CD14-positive monocyte (primary cell): Measurements from ENCODE around the gene ITPR1. TPM values are rescaled to one million over a fixed set of nuclear protein-coding genes. Genes with fewer than 3 reads are reported as not detected.

Source experiments
- DNase-seq, 3 donors: peaks; one replicate each; pipeline ENCODE4 v3.0.0-alpha.2; 2011 to 2022
- H2AFZ ChIP-seq: 2 replicates; pipeline ENCODE4 v1.6.0; 2012; ENCODE audit warnings: mild to moderate bottlenecking, low read depth, low read length, inconsistent platforms; ENCODE audit not compliant: insufficient read depth, poor library complexity, severe bottlenecking
- H3K27ac ChIP-seq, 2 donors: 1 replicate in 1 of 2; 2 replicates in 1 of 2; pipeline ENCODE4 v1.5.1; 2012 to 2013; ENCODE audit warnings: low read length in 2 of 2, control low read depth in 1 of 2, inconsistent platforms in 1 of 2, low read depth in 1 of 2, mild to moderate bottlenecking in 1 of 2
- H3K27me3 ChIP-seq, 2 donors: one replicate each; pipeline versions ENCODE4 v1.6.0 to v1.6.1; 2011 to 2013; ENCODE audit warnings: low read length in 2 of 2; ENCODE audit not compliant: control insufficient read depth in 2 of 2, insufficient read depth in 2 of 2
- H3K36me3 ChIP-seq, 2 donors: replicated peaks in 1 of 2; 1 replicate in 1 of 2; 2 replicates in 1 of 2; pipeline versions ENCODE4 v1.5.1 to v1.6.1; 2012 to 2013; ENCODE audit warnings: low read length in 2 of 2, control low read depth in 1 of 2, inconsistent platforms in 1 of 2, mild to moderate bottlenecking in 1 of 2; ENCODE audit not compliant: insufficient read depth in 2 of 2, control insufficient read depth in 1 of 2
- H3K4me1 ChIP-seq, 2 donors: 1 replicate in 1 of 2; 2 replicates in 1 of 2; pipeline versions ENCODE4 v1.5.1 to v1.6.1; 2012 to 2013; ENCODE audit warnings: low read length in 2 of 2, control low read depth in 1 of 2, inconsistent platforms in 1 of 2, mild to moderate bottlenecking in 1 of 2, moderate library complexity in 1 of 2; ENCODE audit not compliant: insufficient read depth in 2 of 2, control insufficient read depth in 1 of 2
- H3K4me2 ChIP-seq: replicated peaks from 2 replicates; pipeline ENCODE3; 2012; ENCODE audit warnings: low read length, moderate library complexity, mild to moderate bottlenecking; ENCODE audit not compliant: poor library complexity, severe bottlenecking; ENCODE audit errors: extremely low read depth
- H3K4me3 ChIP-seq, 3 experiments: fragments of 200-600 bp in 1 of 3; sonication (generic) in 1 of 3; replicated peaks in 1 of 3; 1 replicate in 2 of 3; 2 replicates in 1 of 3; pipeline ENCODE4 v1.5.1; 2011 to 2013; ENCODE audit warnings: low read length in 3 of 3, mild to moderate bottlenecking in 3 of 3, control low read depth in 2 of 3, low read depth in 2 of 3, inconsistent platforms in 1 of 3, moderate library complexity in 1 of 3
- H3K79me2 ChIP-seq: 2 replicates; pipeline ENCODE4 v1.6.0; 2012; ENCODE audit warnings: mild to moderate bottlenecking, control low read depth, inconsistent platforms, low read length, moderate library complexity; ENCODE audit not compliant: insufficient read depth
- H3K9ac ChIP-seq: 2 replicates; pipeline ENCODE4 v1.6.0; 2017; ENCODE audit warnings: low read length, mild to moderate bottlenecking; ENCODE audit not compliant: insufficient read depth, poor library complexity, severe bottlenecking
- H3K9me3 ChIP-seq, 2 donors: replicated peaks in 1 of 2; 1 replicate in 1 of 2; 2 replicates in 1 of 2; pipeline versions ENCODE4 v1.5.1 to v1.6.1; 2012 to 2013; ENCODE audit warnings: low read length in 2 of 2, control low read depth in 1 of 2; ENCODE audit not compliant: control insufficient read depth in 1 of 2, insufficient read depth in 1 of 2
- H4K20me1 ChIP-seq: 2 replicates; pipeline ENCODE4 v1.6.0; 2012; ENCODE audit warnings: mild to moderate bottlenecking, low read length, control low read depth, moderate library complexity; ENCODE audit not compliant: insufficient read depth
- H3K27ac Mint-ChIP-seq, 7 donors: one replicate each; pipeline ENCODE4 v1.8.0; 2020; ENCODE audit warnings: mild to moderate bottlenecking in 7 of 7, mixed read lengths in 7 of 7, moderate library complexity in 6 of 7, inconsistent platforms in 2 of 7
- H3K27me3 Mint-ChIP-seq, 3 donors: one replicate each; pipeline ENCODE4 v1.8.0; 2021 to 2022; ENCODE audit warnings: low read depth in 3 of 3, mild to moderate bottlenecking in 3 of 3, mixed read lengths in 3 of 3, moderate library complexity in 3 of 3, inconsistent platforms in 1 of 3
- H3K36me3 Mint-ChIP-seq, 2 donors: one replicate each; pipeline ENCODE4 v1.8.0; 2020; ENCODE audit warnings: mixed read lengths in 2 of 2, inconsistent platforms in 1 of 2, mild to moderate bottlenecking in 1 of 2
- H3K4me1 Mint-ChIP-seq: one replicate; pipeline ENCODE4 v1.8.0; 2020; ENCODE audit warnings: mild to moderate bottlenecking, mixed read lengths
- H3K4me3 Mint-ChIP-seq, 2 donors: one replicate each; pipeline ENCODE4 v1.8.0; 2020; ENCODE audit warnings: mild to moderate bottlenecking in 2 of 2, mixed read lengths in 2 of 2, moderate library complexity in 1 of 2
- H3K9me3 Mint-ChIP-seq, 7 donors: one replicate each; pipeline ENCODE4 v1.8.0; 2020 to 2022; ENCODE audit warnings: mixed read lengths in 7 of 7, mild to moderate bottlenecking in 6 of 7, moderate library complexity in 6 of 7, inconsistent platforms in 2 of 7
- CTCF ChIP-seq: fragments of 200-600 bp; IDR thresholded peaks from one replicate; pipeline ENCODE4 v1.8.0; 2022; ENCODE audit warnings: antibody characterized with exemption, mild to moderate bottlenecking
- WGBS: methylation state at CpG from one replicate; pipeline ENCODE4 v1.1.5; 2013; ENCODE audit warnings: missing lambda C conversion rate; ENCODE audit not compliant: insufficient coverage; 5-methylcytosine and 5-hydroxymethylcytosine counted together
- intact Hi-C, 2 donors: fragments of 100-400 bp; cut with micrococcal nuclease; formaldehyde crosslinking; loops; one replicate each; pipeline versions ENCODE4 v1.15.0 to v1.15.1; 2023
- polyA plus RNA-seq, 3 donors: library from polyadenylated mRNA; depleted of rRNA in 1 of 3; unstranded in 2 of 3; stranded (reverse) in 1 of 3; fragments of 300-500 nt in 2 of 3; fragments of >200 nt in 1 of 3; fragmentation: Illumina TruSeq in 2 of 3; gene quantifications; 1 replicate in 2 of 3; 2 replicates in 1 of 3; pipeline ENCODE4 v1.2.3, GENCODE V29; 2012 to 2021

Gene ITPR1
- polyA plus RNA-seq, 3 donors: 3.2 to 21.1 (median 7.1) TPM

- Mint-ChIP-seq H3K4me3 (no peak overlapping the region), H3K36me3 (peaks cover 86 to 92% of the 10 kb centered on the region in 2 donors), H3K27me3 (no peaks in the 10 kb centered on the region), H3K9me3 (peaks cover 2 to 11% (median 6%) of the 10 kb centered on the region in 7 donors), H3K4me1 (no peaks in the 10 kb centered on the region), H3K27ac (no peak overlapping the region)
- WGBS: no CpG with 5 or more reads among the region's 4 CpGs
- H3K4me3 ChIP-seq: no peak overlapping the region
- intact Hi-C loops: no loop called here
- peaks cover 80 to 100% of the 10 kb centered on the region in 2 donors for H3K36me3 ChIP-seq
- no peaks in the 10 kb centered on the region for H4K20me1 ChIP-seq
- no peaks in the 10 kb centered on the region for H3K79me2 ChIP-seq
- H2AFZ ChIP-seq: no peak overlapping the region
- H3K27me3 ChIP-seq: no peaks in the 10 kb centered on the region
- H3K27ac ChIP-seq: no peak overlapping the region
- no peak for DNase-seq
- H3K9me3 ChIP-seq: peaks cover 0 to 4% of the 10 kb centered on the region in 2 donors
- no peak overlapping the region for H3K9ac ChIP-seq
- no peak for TF ChIP-seq CTCF
- no peak overlapping the region for H3K4me2 ChIP-seq
- H3K4me1 ChIP-seq: no peaks in the 10 kb centered on the region
Observed at GRCh38 chr3:4688411-4688810, 195.3 kb downstream of the ITPR1 start.

- Mint-ChIP-seq H3K4me1 (peaks cover 3% of the 10 kb centered on the region), H3K9me3 (peaks cover 2 to 11% (median 6%) of the 10 kb centered on the region in 7 donors), H3K4me3 (no peak overlapping the region), H3K36me3 (peaks cover 86 to 91% of the 10 kb centered on the region in 2 donors), H3K27ac (no peak overlapping the region), H3K27me3 (no peaks in the 10 kb centered on the region)
- Histone ChIP-seq H3K9ac (no peak overlapping the region), H4K20me1 (no peaks in the 10 kb centered on the region), H3K9me3 (peaks cover 0 to 4% of the 10 kb centered on the region in 2 donors), H3K79me2 (no peaks in the 10 kb centered on the region), H3K4me1 (no peaks in the 10 kb centered on the region), H3K4me2 (no peak overlapping the region), H2AFZ (no peak overlapping the region), H3K4me3 (no peak overlapping the region), H3K27ac (no peak overlapping the region), H3K36me3 (peaks cover 79 to 100% of the 10 kb centered on the region in 2 donors), H3K27me3 (no peaks in the 10 kb centered on the region)
- DNase-seq: no peak
- intact Hi-C loops: no loop called here
- TF ChIP-seq CTCF: no peak
Observed at GRCh38 chr3:4689021-4689420, 195.9 kb downstream of the ITPR1 start.
